Right lobe of liver (tissue), 4 donors: ENCODE measurements around the gene VSTM5.

Experiments
- POLR2A ChIP-seq: fragments of 450-650 bp; IDR thresholded peaks from one replicate; pipeline ENCODE4 v1.6.1; 2017; ENCODE audit warnings: antibody characterized with exemption, mild to moderate bottlenecking
- TF ChIP-seq, protein P1 (sequence below), 4 donors: fragments of 200-600 bp in 3 of 4; fragments of 450-650 bp in 1 of 4; IDR thresholded peaks; one replicate each; pipeline versions ENCODE4 v1.5.1 to v1.8.0; 2016 to 2022; ENCODE audit warnings: antibody characterized with exemption in 4 of 4, mild to moderate bottlenecking in 2 of 4
- donor health status: DM: no; HTN: no; CAD: no.
- donor health status: DM: no; HTN: no; CAD: no.
- donor health status: DM: no; HTN: yes; CAD: no.

DNA sequence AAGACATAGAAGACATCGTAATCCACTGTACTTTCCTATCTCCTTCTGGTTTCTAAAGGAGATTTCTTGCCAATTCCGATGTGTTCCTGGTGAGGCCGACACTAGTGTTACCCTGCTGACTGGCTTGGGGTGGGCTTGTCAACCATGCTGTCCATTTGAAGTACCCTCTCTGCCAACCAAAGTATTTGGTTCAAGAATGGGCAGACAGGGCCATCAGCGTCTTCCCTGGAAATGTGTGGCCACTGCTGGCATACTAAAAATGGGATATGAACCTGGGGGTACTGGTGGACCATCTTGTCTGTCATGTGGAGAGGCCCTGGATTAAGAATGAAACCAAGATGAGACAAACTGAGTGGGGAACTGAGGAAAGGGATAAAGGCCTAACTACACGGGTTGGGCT is 1.8 kb upstream of the VSTM5 start:
- no peak for TF ChIP-seq POLR2A
- TF ChIP-seq, protein P1, sequence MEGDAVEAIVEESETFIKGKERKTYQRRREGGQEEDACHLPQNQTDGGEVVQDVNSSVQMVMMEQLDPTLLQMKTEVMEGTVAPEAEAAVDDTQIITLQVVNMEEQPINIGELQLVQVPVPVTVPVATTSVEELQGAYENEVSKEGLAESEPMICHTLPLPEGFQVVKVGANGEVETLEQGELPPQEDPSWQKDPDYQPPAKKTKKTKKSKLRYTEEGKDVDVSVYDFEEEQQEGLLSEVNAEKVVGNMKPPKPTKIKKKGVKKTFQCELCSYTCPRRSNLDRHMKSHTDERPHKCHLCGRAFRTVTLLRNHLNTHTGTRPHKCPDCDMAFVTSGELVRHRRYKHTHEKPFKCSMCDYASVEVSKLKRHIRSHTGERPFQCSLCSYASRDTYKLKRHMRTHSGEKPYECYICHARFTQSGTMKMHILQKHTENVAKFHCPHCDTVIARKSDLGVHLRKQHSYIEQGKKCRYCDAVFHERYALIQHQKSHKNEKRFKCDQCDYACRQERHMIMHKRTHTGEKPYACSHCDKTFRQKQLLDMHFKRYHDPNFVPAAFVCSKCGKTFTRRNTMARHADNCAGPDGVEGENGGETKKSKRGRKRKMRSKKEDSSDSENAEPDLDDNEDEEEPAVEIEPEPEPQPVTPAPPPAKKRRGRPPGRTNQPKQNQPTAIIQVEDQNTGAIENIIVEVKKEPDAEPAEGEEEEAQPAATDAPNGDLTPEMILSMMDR (IDR thresholded peaks at IDR 0.05): no peak
